A549 treated with Mapracorat at 1 μM for 4 hours (cell line): ENCODE results near the gene PDE6D. TPM values are rescaled to one million over a fixed set of nuclear protein-coding genes. Genes with fewer than 3 reads are reported as not detected.

Experiments
- total RNA-seq: library from RNA; stranded (reverse); fragments of 200-300 nt; extraction: Qiagen RNA extraction; gene quantifications from 5 replicates; pipeline ENCODE4 v1.2.3, GENCODE V29; 2022

The PDE6D gene
- 21.0 to 23.8 TPM (median 23.1 TPM) in 5 replicates for total RNA-seq

GRCh38 chr2:231780909-231781797, at the start of gene PDE6D:
Gene PDE6D, minus strand, starts transcription at chr2:231781282. Its CDS starts 168 bp downstream, at chr2:231781114.

GRCh38 chr2:231786177-231786916, 5.3 kb upstream of the PDE6D start, which contains the start of gene COPS7B:
Gene COPS7B, plus strand, starts transcription at chr2:231786445. Its CDS starts 2,126 bp downstream, at chr2:231788571.

GRCh38 chr2:231707927-231708772, 72.9 kb downstream of the PDE6D start, which contains the start of gene PTMA:
Gene PTMA, plus strand, starts transcription at chr2:231708525. Its CDS starts 182 bp downstream, at chr2:231708707.

Other genes starting within 250 kb of the PDE6D start
- not detected in 5 replicates for gene TEX44, start 188.4 kb downstream of the PDE6D start, total RNA-seq
- gene PTMA, start 72.8 kb downstream of the PDE6D start, total RNA-seq: 1,527 to 1,675 TPM (median 1,538 TPM) in 5 replicates
- gene COPS7B, start 5.2 kb upstream of the PDE6D start, total RNA-seq: 32.0 to 43.0 TPM (median 41.0 TPM) in 5 replicates
- gene NPPC, start 145.1 kb upstream of the PDE6D start, total RNA-seq: 0.31 to 0.59 TPM (median 0.40 TPM) in 4 of 5 replicates, not detected in the other
- gene DIS3L2, start 180.4 kb upstream of the PDE6D start, total RNA-seq: 10.4 to 14.6 TPM (median 13.3 TPM) in 5 replicates